GM23338 (cell line): ENCODE data around the gene MPP4.

Source experiments
- CREB1 ChIP-seq: fragments of 250-450 bp; sonication (Bioruptor Pico); IDR thresholded peaks from 2 replicates; pipeline ENCODE4 v1.5.0; 2020; ENCODE audit warnings: low read depth, mild to moderate bottlenecking, moderate library complexity
- EZH2 ChIP-seq: fragments of 200-600 bp; sonication (generic); IDR thresholded peaks from one replicate; pipeline ENCODE4 v1.8.0; 2017; ENCODE audit warnings: antibody characterized with exemption, mild to moderate bottlenecking, low read depth; ENCODE audit not compliant: unreplicated experiment
- EZH2phosphoT487 ChIP-seq: fragments of 200-600 bp; sonication (generic); IDR thresholded peaks from one replicate; pipeline ENCODE4 v1.8.1; 2018; ENCODE audit warnings: antibody characterized with exemption; ENCODE audit not compliant: unreplicated experiment
- JUNB ChIP-seq: IDR thresholded peaks from one replicate; pipeline ENCODE4 v1.6.1; 2016; ENCODE audit warnings: antibody characterized with exemption; ENCODE audit not compliant: unreplicated experiment
- NANOG ChIP-seq: IDR thresholded peaks from 2 replicates; pipeline ENCODE4 v1.6.1; 2016; ENCODE audit warnings: antibody characterized with exemption, borderline replicate concordance
- POLR2AphosphoS5 ChIP-seq: IDR thresholded peaks from 2 replicates; pipeline ENCODE4 v1.6.1; 2016; ENCODE audit warnings: antibody characterized with exemption, low read depth
- STAT1 ChIP-seq: IDR thresholded peaks from one replicate; pipeline ENCODE4 v1.6.1; 2016; ENCODE audit warnings: antibody characterized with exemption; ENCODE audit not compliant: unreplicated experiment
- TF ChIP-seq, protein P1 (sequence below), 2 experiments: fragments of 200-600 bp in 1 of 2; sonication (generic) in 1 of 2; conservative IDR thresholded peaks; 2 replicates each; pipeline versions ENCODE4 v1.5.1 to v1.6.1; 2016 to 2017; ENCODE audit warnings: antibody characterized with exemption in 2 of 2, low read depth in 2 of 2, mild to moderate bottlenecking in 2 of 2, moderate library complexity in 1 of 2
- TF ChIP-seq, protein P2 (sequence below): IDR thresholded peaks from one replicate; pipeline ENCODE4 v1.6.1; 2018; ENCODE audit warnings: antibody characterized with exemption; ENCODE audit not compliant: unreplicated experiment
- TF ChIP-seq, protein P3 (sequence below): IDR thresholded peaks from 2 replicates; pipeline ENCODE4 v1.6.1; 2016; ENCODE audit warnings: antibody characterized with exemption

DNA sequence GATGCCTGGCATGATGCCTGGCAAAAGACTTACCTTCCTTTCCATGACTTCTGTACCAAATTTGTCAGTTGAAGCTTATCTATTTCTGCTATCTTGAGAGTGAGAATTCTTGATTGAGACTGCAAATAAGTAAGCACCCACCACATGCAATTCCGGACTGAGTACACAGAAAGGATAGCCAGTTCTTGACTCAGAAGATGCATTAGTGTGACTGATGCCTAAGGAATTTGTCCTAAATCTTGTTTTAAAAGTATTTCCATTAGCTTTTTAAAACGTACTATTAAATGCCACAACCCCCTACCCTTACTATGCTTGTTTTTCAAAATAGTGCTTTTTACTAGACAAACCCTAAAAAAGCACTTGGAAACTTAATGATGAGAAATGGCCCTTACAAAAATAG, 545 bp downstream of the MPP4 start:
- TF ChIP-seq, protein P1, sequence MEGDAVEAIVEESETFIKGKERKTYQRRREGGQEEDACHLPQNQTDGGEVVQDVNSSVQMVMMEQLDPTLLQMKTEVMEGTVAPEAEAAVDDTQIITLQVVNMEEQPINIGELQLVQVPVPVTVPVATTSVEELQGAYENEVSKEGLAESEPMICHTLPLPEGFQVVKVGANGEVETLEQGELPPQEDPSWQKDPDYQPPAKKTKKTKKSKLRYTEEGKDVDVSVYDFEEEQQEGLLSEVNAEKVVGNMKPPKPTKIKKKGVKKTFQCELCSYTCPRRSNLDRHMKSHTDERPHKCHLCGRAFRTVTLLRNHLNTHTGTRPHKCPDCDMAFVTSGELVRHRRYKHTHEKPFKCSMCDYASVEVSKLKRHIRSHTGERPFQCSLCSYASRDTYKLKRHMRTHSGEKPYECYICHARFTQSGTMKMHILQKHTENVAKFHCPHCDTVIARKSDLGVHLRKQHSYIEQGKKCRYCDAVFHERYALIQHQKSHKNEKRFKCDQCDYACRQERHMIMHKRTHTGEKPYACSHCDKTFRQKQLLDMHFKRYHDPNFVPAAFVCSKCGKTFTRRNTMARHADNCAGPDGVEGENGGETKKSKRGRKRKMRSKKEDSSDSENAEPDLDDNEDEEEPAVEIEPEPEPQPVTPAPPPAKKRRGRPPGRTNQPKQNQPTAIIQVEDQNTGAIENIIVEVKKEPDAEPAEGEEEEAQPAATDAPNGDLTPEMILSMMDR (conservative IDR thresholded peaks at IDR 0.05; ENCODE audit: low read depth in 2 of 2) = no peak
- TF ChIP-seq, protein P2, sequence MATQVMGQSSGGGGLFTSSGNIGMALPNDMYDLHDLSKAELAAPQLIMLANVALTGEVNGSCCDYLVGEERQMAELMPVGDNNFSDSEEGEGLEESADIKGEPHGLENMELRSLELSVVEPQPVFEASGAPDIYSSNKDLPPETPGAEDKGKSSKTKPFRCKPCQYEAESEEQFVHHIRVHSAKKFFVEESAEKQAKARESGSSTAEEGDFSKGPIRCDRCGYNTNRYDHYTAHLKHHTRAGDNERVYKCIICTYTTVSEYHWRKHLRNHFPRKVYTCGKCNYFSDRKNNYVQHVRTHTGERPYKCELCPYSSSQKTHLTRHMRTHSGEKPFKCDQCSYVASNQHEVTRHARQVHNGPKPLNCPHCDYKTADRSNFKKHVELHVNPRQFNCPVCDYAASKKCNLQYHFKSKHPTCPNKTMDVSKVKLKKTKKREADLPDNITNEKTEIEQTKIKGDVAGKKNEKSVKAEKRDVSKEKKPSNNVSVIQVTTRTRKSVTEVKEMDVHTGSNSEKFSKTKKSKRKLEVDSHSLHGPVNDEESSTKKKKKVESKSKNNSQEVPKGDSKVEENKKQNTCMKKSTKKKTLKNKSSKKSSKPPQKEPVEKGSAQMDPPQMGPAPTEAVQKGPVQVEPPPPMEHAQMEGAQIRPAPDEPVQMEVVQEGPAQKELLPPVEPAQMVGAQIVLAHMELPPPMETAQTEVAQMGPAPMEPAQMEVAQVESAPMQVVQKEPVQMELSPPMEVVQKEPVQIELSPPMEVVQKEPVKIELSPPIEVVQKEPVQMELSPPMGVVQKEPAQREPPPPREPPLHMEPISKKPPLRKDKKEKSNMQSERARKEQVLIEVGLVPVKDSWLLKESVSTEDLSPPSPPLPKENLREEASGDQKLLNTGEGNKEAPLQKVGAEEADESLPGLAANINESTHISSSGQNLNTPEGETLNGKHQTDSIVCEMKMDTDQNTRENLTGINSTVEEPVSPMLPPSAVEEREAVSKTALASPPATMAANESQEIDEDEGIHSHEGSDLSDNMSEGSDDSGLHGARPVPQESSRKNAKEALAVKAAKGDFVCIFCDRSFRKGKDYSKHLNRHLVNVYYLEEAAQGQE = no peak
- TF ChIP-seq POLR2AphosphoS5 (no peak), CREB1 (CRISPR knock-in tag) (no peak), JUNB (no peak), NANOG (no peak), EZH2phosphoT487 (no peak), EZH2 (no peak), STAT1 (no peak)
- TF ChIP-seq, protein P3, sequence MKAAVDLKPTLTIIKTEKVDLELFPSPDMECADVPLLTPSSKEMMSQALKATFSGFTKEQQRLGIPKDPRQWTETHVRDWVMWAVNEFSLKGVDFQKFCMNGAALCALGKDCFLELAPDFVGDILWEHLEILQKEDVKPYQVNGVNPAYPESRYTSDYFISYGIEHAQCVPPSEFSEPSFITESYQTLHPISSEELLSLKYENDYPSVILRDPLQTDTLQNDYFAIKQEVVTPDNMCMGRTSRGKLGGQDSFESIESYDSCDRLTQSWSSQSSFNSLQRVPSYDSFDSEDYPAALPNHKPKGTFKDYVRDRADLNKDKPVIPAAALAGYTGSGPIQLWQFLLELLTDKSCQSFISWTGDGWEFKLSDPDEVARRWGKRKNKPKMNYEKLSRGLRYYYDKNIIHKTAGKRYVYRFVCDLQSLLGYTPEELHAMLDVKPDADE = no peak
